HAP-1 (cell line): Measurements from ENCODE around the gene FBXO31.
"Not testable (repeated sequence)": the region's sequence is repeated elsewhere in the genome, so short reads cannot be mapped to it uniquely, and the experiment has no call there.

ENCODE experiments used
- DNase-seq, 2 experiments: peaks; one replicate each; pipeline ENCODE4 v3.0.0-alpha.2; 2016 to 2020; ENCODE audit warnings: low spot score in 2 of 2
- H3K27me3 ChIP-seq: fragments of 250-450 bp; sonication (Bioruptor Pico); 2 replicates; pipeline ENCODE4 v1.5.1; 2020; ENCODE audit warnings: low read depth, mild to moderate bottlenecking, moderate library complexity
- H3K36me3 ChIP-seq: fragments of 250-450 bp; sonication (Bioruptor Pico); replicated peaks from 2 replicates; pipeline ENCODE4 v1.5.1; 2020; ENCODE audit warnings: mild to moderate bottlenecking
- H3K4me1 ChIP-seq: fragments of 250-450 bp; sonication (Bioruptor Pico); 2 replicates; pipeline ENCODE4 v1.5.1; 2020; ENCODE audit warnings: mild to moderate bottlenecking
- H3K4me3 ChIP-seq: fragments of 250-450 bp; sonication (Bioruptor Pico); 2 replicates; pipeline ENCODE4 v1.5.1; 2020; ENCODE audit warnings: mild to moderate bottlenecking, moderate library complexity
- H3K9me3 ChIP-seq: fragments of 250-450 bp; sonication (Bioruptor Pico); 2 replicates; pipeline ENCODE4 v1.5.1; 2020; ENCODE audit warnings: mild to moderate bottlenecking, moderate library complexity
- in situ Hi-C: fragments of 300-500 bp; cut with MboI; formaldehyde crosslinking; loops from 3 replicates; pipeline ENCODE4 v1.14.3; 2020; ENCODE audit warnings: low sequenced_read_pairs, inconsistent platforms, mixed read lengths

Gene FBXO31

DNA sequence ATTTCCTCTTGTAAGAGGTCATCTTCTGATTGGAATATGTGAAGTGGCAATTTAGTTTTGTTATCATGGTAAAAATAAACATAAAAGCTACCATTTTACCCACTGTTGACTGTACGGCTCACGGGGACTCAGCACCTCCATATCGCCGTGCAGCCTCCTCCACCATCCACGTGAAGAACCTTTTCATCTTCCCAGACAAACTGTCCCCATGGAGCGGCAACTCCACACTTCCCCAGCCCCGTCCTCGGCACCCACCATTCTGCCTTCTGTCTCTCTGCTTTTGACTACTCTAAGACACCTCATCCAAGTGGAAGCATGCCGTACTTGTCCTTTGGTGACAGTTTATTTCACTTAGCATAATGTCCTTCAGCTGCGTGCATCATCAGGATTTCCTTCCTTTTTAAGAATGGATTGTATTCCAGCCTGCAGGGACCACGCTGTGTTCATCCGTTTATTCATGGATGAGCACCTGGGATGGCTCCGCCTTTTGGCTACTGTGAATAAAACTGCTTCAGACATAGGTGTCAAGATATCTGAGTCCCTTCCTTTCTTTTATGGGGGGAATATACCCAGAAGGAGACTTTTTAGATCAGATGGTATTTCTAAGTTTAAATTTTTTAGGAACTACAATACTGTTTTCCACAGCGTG, 14.3 kb downstream of the FBXO31 start:
- H3K27me3 ChIP-seq: no peaks in the 10 kb centered on the region
- DNase-seq: no peak
- no peak overlapping the region for H3K4me3 ChIP-seq
- no peaks in the 10 kb centered on the region for H3K4me1 ChIP-seq
- H3K9me3 ChIP-seq: no peaks in the 10 kb centered on the region
- in situ Hi-C loops: no loop called here
- H3K36me3 ChIP-seq: 0 out of 2 replicates have a peak, but pooled peaks cover 5% of the 10 kb centered on the region

DNA sequence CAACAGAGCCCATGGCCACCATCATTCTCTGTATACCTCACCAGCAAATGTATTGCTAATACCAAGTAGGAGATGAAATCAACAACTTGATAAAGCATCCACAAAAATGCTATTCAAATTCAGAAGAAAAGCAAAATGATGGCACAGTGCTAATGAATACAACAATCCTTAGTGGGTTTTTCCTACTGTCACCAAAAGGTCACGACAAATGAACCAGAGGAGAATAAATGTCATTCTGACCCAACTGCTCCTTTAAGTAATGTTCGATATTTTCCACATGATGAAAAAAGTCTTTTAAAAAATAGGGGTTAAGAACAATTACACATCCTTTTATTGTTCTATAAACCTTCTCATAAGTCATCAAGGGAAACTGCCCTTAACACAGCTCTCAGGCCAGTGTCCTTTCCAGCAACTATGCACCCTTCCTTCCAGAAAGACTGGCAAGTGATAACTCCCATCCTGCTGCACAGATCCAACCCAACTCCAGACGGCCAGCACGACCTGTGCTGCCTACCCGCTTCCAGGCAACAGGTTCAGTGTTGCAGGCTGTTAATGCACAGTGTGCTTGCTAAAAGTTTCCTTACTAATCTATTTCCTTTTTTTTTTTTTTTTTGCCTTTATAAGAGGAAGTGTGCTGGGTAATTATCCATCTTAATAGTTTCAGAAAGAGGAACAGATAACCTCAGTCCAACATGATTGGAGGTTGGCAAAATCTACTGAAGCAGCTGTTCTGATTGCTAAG, 15.4 kb downstream of the FBXO31 start:
- DNase-seq: no peak
- in situ Hi-C loops: no loop called here
- no peak overlapping the region for H3K4me3 ChIP-seq

DNA sequence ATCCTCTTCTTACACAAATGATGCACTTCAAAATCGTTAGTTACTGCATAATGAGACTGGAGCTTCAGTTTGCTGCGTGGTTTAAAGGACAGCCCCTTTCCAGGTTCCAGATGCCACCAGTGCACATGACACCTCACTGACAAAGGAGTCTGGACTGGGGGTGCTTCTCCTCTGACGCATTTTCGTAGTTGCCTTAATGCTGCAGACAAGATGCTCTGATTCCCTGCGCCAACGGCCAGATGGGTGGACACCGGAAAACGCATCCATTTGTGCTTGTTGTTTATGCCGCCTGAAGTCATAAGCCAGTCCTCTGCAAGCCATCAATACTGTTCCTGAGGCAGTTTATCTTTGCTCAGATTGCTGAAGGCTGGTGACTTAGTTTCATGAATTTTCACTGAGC, 16.0 kb downstream of the FBXO31 start:
- Histone ChIP-seq H3K27me3 (no peaks in the 10 kb centered on the region), H3K4me1 (no peaks in the 10 kb centered on the region), H3K9me3 (no peaks in the 10 kb centered on the region), H3K4me3 (no peak overlapping the region), H3K36me3 (0 out of 2 replicates have a peak, but pooled peaks cover 5% of the 10 kb centered on the region)
- in situ Hi-C loops: no loop called here
- no peak for DNase-seq

More for the DNA sequence above, 15.4 kb downstream of the FBXO31 start:
- Histone ChIP-seq H3K36me3 (0 out of 2 replicates have a peak, but pooled peaks cover 5% of the 10 kb centered on the region), H3K9me3 (no peaks in the 10 kb centered on the region), H3K4me1 (no peaks in the 10 kb centered on the region), H3K27me3 (no peaks in the 10 kb centered on the region)

DNA sequence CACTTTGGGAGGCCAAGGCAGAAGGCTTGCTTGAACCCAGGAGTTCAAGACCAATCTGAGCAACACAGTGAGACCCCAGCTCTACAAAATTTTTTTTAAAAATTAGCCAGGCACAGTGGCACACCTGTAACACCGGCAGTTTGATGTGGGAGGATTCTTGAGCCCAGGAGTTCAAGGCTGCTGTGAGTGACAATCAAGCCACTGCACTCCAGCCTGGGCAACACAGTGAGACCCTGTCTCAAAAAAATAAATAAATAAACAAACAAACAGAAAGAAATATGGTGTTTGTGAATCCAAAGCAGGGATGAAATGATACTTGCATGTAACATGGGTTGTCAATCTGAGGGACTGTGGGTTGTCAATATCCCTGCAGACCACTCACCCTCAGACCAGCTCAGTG, 16.6 kb downstream of the FBXO31 start:
- no peak overlapping the region for H3K4me3 ChIP-seq
- no peaks in the 10 kb centered on the region for H3K4me1 ChIP-seq
- DNase-seq: no peak
- 0 out of 2 replicates have a peak, but pooled peaks cover 7% of the 10 kb centered on the region for H3K36me3 ChIP-seq
- H3K9me3 ChIP-seq: no peaks in the 10 kb centered on the region
- H3K27me3 ChIP-seq: no peaks in the 10 kb centered on the region
- in situ Hi-C loops: no loop called here

DNA sequence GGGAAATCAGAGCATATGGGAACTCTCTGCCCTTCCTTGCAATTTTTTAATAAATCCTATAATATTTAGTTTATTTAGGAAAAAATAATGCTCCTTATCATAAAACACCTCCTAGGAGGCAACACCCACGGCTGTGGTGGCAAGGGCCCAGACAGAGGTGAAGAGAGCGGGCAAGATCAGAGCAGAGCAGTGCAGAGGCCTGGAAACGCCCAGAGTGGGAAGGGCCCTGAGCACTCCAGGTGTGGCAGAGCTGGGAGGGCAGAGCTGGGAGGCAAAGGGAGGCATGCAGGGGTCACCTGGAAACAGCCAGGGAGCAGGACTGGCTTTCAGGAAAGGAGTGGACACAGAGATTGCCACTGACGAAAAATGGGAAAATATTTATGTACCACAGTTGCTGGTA, 17.3 kb downstream of the FBXO31 start:
- Histone ChIP-seq H3K4me3 (no peak overlapping the region), H3K36me3 (0 out of 2 replicates have a peak, but pooled peaks cover 7% of the 10 kb centered on the region), H3K27me3 (no peaks in the 10 kb centered on the region), H3K4me1 (no peaks in the 10 kb centered on the region), H3K9me3 (no peaks in the 10 kb centered on the region)
- no peak for DNase-seq
- in situ Hi-C loops: no loop called here

DNA sequence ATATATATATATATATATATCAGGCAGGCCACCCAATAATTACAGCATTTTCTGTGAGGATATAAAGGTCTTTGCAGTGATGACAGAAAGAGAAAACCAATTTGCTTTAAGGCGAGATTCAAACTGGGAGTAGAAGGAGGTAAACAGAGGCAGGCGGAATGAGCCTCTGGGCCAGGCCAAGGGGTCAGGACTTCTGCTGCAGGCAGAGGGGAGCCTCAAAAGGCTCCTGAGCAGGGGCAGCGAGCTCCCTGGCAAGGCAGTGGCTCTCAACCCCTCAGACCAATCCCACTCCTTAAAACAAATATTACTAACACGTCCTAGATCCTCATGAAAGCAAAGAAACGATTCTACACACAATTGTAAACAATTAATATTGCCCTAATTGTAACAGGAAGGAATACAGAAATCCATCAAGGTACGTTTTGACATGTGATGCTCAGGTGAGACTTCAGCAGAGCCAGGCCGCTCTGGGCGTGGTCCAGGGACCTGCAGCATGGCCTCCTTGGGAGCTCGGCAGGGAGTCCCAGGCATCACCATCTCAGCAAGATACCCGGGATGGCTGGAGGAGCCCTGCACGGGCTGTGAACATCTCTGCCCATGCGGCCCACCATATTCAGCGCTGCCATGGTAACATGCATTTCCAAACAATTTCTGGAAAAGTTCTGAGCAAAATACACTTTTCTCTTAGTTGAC, 18.4 kb downstream of the FBXO31 start:
- Histone ChIP-seq H3K9me3 (no peaks in the 10 kb centered on the region), H3K4me1 (no peaks in the 10 kb centered on the region), H3K4me3 (no peak overlapping the region), H3K27me3 (no peaks in the 10 kb centered on the region), H3K36me3 (0 out of 2 replicates have a peak, but pooled peaks cover 7% of the 10 kb centered on the region)
- in situ Hi-C loops: no loop called here
- no peak for DNase-seq

DNA sequence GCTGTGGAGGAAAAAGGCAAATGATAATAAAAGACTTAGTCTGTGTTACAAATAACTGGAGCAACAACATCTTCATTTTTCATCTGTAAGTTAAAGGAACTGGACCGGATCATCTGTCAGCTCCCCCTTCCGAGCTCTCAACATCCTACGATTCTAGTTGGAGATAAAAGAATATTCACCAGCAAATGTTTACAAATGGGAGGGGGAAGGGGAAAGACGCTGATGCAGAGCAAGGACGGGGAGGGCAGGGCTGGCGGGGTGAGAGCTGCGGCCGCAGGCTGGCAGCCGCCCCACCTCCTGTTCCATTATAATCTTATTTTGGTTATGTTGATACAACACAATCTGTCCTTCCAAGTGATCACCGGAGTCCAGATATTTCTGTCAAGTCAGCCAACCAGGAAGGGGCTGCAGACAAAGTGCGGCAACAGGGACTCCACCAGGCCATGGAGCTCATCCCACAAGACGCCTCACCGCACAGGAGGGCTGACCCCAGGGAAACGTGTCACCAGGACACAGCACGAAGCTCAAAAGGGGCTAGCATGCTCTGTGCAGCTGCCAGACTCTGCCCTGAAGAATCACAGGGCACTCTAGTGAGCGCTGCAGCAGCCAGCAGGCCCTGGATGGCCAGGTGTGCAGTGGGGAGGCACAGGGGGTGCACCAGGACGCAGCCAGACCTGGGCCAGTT, 19.7 kb downstream of the FBXO31 start:
- no peak overlapping the region for H3K4me3 ChIP-seq
- in situ Hi-C loops: no loop called here
- no peaks in the 10 kb centered on the region for H3K27me3 ChIP-seq
- no peaks in the 10 kb centered on the region for H3K4me1 ChIP-seq
- DNase-seq: no peak
- no peaks in the 10 kb centered on the region for H3K9me3 ChIP-seq
- H3K36me3 ChIP-seq: peaks cover 15% of the 10 kb centered on the region; the same call in 1 of the 2 replicates

DNA sequence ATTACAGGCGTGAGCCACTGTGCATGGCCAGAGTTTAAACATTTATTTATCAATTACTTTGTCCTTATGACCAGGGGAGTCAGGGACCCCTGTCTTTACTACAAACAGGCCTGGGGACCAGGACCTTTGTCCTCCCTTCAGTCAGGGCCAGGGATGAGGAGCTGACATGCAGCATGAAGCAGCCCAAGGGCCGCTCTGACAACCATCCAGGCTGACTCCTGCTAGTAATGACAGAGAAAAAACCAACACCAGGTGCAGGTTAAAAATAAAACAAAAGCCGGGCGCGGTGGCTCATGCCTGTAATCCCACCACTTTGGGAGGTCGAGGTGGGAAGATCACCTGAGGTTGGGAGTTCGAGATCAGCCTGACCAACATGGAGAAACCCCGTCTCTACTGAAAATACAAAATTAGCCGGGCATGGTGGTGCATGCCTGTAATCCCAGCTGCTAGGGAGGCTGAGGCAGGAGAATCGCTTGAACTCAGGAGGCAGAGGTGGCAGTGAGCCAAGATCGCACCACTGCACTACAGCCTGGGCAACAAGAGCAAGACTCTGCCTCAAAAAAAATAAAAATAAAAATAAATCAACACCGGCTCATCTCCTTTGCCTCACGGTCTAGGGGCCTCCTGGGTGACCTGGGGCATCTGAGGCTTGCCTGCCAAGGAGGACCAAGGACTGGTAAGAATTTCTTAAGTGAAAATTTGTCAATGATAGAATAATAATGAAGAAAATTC, 20.6 kb downstream of the FBXO31 start:
- H3K4me1 ChIP-seq, DNase-seq, H3K27me3 ChIP-seq, H3K9me3 ChIP-seq, H3K4me3 ChIP-seq, in situ Hi-C loops: not testable (repeated sequence)
- H3K36me3 ChIP-seq: peaks cover 23% of the 10 kb centered on the region

DNA sequence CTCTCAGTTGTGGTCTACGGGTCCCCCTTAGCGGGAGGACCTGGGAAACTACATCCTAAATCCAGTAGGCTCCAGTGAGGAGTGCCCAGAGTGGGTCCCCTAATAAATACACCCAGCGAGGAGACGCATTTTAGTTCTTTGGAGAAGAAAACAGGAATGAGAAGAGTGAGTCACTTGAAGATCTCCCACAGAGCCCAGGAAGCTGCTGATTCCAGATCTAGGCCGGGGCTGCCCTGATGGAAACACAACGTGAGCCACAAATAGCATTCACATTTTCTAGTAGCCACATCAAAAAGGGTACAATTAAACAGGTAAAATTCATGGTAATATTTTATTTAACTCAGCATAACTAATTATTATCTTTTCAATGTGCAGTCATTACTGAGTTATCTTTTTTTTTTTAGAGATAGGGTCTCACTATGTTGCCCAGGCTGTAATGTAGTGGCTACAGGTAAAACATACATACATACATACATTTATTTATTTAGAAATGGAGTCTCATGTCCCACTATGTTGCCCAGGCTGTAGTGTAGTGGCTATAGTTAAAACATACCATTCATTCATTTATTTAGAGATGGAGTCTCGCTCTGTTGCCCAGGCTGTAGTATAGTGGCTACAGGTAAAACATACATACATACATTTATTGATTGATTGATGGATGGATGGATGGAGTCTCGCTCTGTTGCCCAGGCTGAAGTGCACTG, 21.5 kb downstream of the FBXO31 start:
- no peaks in the 10 kb centered on the region for H3K9me3 ChIP-seq
- no peaks in the 10 kb centered on the region for H3K4me1 ChIP-seq
- H3K27me3 ChIP-seq: no peaks in the 10 kb centered on the region
- no peak overlapping the region for H3K4me3 ChIP-seq
- no peak for DNase-seq
- H3K36me3 ChIP-seq: peaks cover 29% of the 10 kb centered on the region
- in situ Hi-C loops: no loop called here

DNA sequence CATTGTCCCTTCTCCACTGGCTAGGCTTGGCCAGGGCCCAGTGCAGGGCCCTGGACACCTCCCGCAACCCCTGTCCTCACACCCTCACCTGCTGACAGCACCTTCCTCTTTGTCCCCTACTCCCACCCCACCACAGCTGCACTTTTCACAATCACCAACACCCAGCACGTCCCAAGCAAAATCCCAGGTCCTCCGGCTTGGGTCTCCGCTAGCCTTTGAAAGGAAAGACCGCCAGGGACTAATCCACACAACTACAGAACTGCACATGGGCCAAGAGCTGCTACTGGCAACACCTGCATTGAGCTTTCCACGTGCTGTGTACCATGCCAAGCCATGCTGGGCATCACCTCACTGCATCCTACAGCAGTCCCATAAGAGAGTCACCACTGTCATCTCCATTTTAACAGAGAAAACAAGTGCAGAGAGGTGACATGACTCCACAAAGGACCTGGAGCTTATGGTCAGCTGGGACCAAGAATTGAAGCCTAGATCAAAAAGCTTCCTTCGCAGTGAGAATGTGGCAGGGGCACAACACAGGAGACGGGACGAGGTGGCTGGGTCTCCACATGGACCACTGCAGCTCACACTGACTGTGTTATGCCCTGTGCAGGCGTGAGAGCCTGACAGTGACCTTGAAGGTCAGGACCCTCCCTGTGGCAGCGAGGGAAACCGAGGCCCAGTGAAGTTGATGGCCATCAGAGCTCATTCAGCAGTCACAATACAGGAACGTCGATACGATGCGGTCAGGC, 22.5 kb downstream of the FBXO31 start:
- no peaks in the 10 kb centered on the region for H3K9me3 ChIP-seq
- no peak overlapping the region for H3K4me3 ChIP-seq
- H3K27me3 ChIP-seq: no peaks in the 10 kb centered on the region
- in situ Hi-C loops: no loop called here
- no peak for DNase-seq
- peaks cover 27% of the 10 kb centered on the region for H3K36me3 ChIP-seq
- no peaks in the 10 kb centered on the region for H3K4me1 ChIP-seq

DNA sequence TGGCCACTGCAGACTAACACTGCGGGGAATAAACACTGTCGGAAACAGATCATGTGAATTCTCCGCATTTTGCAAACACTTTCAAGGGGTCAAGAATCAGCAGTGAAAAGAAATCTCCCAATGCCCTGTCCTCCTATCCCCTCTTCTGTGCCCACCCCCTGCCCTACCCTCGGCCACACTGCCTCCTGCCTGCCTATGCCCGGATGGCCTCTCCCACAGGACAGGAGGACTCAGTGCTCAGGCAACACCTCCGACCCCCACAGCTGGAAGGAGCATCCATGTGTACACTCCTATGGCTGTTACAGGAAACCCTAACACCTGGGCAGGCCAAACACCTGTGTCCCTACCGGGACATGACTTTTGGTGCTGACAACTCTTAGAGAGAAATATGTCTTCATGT, 24.5 kb downstream of the FBXO31 start:
- Histone ChIP-seq H3K27me3 (no peaks in the 10 kb centered on the region), H3K4me3 (no peak overlapping the region), H3K36me3 (peaks cover 25% of the 10 kb centered on the region), H3K9me3 (no peaks in the 10 kb centered on the region), H3K4me1 (no peaks in the 10 kb centered on the region)
- no peak for DNase-seq
- in situ Hi-C loops: no loop called here

DNA sequence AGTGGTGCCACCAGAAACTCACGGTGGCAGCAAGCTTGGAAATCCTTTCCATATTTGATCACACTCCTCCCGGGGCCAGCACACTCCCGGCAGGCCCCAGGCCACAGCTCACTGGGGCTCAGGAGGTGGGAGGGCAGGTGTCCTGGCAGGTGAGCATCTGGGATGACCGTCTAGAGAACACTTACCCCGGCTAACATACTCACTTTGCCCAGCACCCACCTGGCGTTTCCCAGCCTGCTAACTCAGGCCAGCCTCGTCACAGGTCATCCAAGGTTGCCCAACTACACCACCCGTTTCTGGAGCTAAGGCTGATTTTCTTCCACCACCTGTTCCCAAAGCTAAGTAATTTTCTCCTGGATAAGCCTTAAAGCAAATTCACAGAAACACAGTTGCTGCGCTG, 24.9 kb downstream of the FBXO31 start:
- in situ Hi-C loops: no loop called here
- Histone ChIP-seq H3K27me3 (no peaks in the 10 kb centered on the region), H3K4me1 (no peaks in the 10 kb centered on the region), H3K36me3 (peaks cover 25% of the 10 kb centered on the region), H3K9me3 (no peaks in the 10 kb centered on the region), H3K4me3 (no peak overlapping the region)
- no peak for DNase-seq
